22Rv1 (cell line): Measurements from ENCODE around the gene DYNC1I1.
A peak's percentile ranks its signal among the peaks of the same experiment; 100 is the strongest.

Experiments
- H3K27ac ChIP-seq: fragments of 450-650 bp; 2 replicates; pipeline ENCODE4 v1.5.1; 2017
- CTCF ChIP-seq: fragments of 450-650 bp; IDR thresholded peaks from 2 replicates; pipeline ENCODE4 v1.5.1; 2017; ENCODE audit warnings: mild to moderate bottlenecking
- ZFX ChIP-seq: fragments of 450-650 bp; IDR thresholded peaks from 2 replicates; pipeline ENCODE4 v1.6.1; 2017; ENCODE audit warnings: antibody characterized with exemption, borderline replicate concordance

DYNC1I1 gene

GRCh38 chr7:95822717-95823116 is 50.4 kb downstream of the DYNC1I1 start:
- TF ChIP-seq CTCF (no peak), ZFX (no peak)
- H3K27ac ChIP-seq = no peak overlapping the region

- TF ChIP-seq CTCF (no peak), ZFX (no peak)
- no peak overlapping the region for H3K27ac ChIP-seq
These were observed 52.3 kb downstream of the DYNC1I1 start for GRCh38 chr7:95824616-95825015.

GRCh38 chr7:95828824-95829790 is 56.8 kb downstream of the DYNC1I1 start:
- TF ChIP-seq CTCF (no peak), ZFX (no peak)
- no peak overlapping the region for H3K27ac ChIP-seq

- no peak overlapping the region for H3K27ac ChIP-seq
- TF ChIP-seq CTCF (peak; percentile 78), ZFX (no peak)
These were observed 68.9 kb downstream of the DYNC1I1 start for GRCh38 chr7:95840953-95841950.

GRCh38 chr7:95843286-95843685 is 70.9 kb downstream of the DYNC1I1 start:
- no peak for TF ChIP-seq CTCF
- H3K27ac ChIP-seq = no peak overlapping the region

GRCh38 chr7:95845007-95845406 is 72.7 kb downstream of the DYNC1I1 start:
- H3K27ac ChIP-seq = no peak overlapping the region
- TF ChIP-seq CTCF = no peak
- no peak for TF ChIP-seq ZFX
